ENCODE results near the gene TIGD2. TPM values are rescaled to one million over a fixed set of nuclear protein-coding genes. Genes with fewer than 3 reads are reported as not detected.

TIGD2 gene
- total RNA-seq, 1 donor from 2014 or later, result 5.2 TPM

GRCh38 chr4:89125901-89126782, 14.8 kb downstream of the TIGD2 start:
- no peak for TF ChIP-seq CTCF (IDR thresholded peaks at IDR 0.05)
- Mint-ChIP-seq H3K36me3 (ENCODE audit: low read depth) (no peaks in the 10 kb centered on the region), H3K27me3 (ENCODE audit: low read depth) (no peaks in the 10 kb centered on the region), H3K9me3 (ENCODE audit: low read depth) (no peaks in the 10 kb centered on the region), H3K4me3 (ENCODE audit: unreplicated experiment) (no peak overlapping the region), H3K4me1 (ENCODE audit: low read depth) (peaks cover 29% of the 10 kb centered on the region), H3K27ac (ENCODE audit: unreplicated experiment) (no peak overlapping the region)
- DNase-seq (ENCODE audit: low spot score), result no peak

GRCh38 chr4:89129080-89129640, 17.8 kb downstream of the TIGD2 start:
- peak overlapping the region; percentile 6 for H3K27ac Mint-ChIP-seq (ENCODE audit: unreplicated experiment)
- TF ChIP-seq CTCF (IDR thresholded peaks at IDR 0.05), result no peak
- DNase-seq (ENCODE audit: low spot score), result no peak
- H3K9me3 Mint-ChIP-seq (ENCODE audit: low read depth), result no peaks in the 10 kb centered on the region
- peaks cover 17% of the 10 kb centered on the region for H3K4me1 Mint-ChIP-seq (ENCODE audit: low read depth)
- H3K27me3 Mint-ChIP-seq (ENCODE audit: low read depth), result no peaks in the 10 kb centered on the region
- H3K4me3 Mint-ChIP-seq (ENCODE audit: unreplicated experiment), result no peak overlapping the region
- no peaks in the 10 kb centered on the region for H3K36me3 Mint-ChIP-seq (ENCODE audit: low read depth)

DNA sequence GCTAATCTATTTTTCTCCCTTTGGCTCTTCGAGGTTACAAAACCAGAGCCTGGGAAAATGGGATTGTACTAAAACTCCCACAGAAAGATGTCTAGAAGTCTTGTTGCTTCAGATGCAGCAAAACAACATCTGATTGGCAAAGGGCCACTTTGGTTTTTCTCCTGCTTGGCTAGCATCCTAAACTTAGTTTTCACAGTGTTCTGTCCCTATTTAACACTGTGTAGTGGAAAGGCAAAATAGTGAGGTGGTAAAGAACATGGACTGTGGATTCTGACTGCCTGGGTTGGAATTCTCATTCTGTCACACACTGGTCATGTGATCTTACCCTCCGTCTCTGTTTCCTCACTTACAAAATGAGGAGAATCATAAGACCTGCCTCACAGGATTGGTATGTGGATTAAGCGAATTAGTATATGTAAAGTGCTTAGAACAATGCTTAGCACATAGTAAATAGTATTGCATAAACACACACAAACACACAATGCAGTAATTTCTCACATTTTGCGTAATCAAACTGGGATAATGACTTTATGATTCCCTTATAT, 23.5 kb downstream of the TIGD2 start:
- Mint-ChIP-seq H3K27ac (ENCODE audit: unreplicated experiment) (peak overlapping the region; percentile 92), H3K4me3 (ENCODE audit: unreplicated experiment) (no peak overlapping the region), H3K9me3 (ENCODE audit: low read depth) (no peaks in the 10 kb centered on the region), H3K27me3 (ENCODE audit: low read depth) (no peaks in the 10 kb centered on the region), H3K4me1 (ENCODE audit: low read depth) (peaks cover 9% of the 10 kb centered on the region), H3K36me3 (ENCODE audit: low read depth) (no peaks in the 10 kb centered on the region)
- no peak for DNase-seq (ENCODE audit: low spot score)
- no peak for TF ChIP-seq CTCF (IDR thresholded peaks at IDR 0.05)

DNA sequence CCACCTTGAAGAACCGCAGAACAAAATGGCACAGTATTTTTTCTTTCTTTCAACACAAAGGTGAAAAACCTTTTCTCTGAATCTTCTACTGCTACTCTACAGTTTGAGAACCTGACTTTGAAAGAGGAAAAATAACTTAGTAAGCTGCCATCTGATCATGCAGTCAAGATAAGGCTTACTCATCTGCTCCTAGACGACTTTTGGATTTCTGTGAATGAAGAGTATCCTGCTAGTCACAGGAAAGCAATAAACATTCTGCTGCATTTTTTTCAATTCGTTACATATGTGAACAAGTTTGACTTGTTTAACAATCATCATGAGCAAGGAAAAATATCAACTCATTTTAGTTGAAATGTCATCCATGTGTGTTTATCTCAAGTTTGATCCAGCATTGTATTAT, 25.2 kb downstream of the TIGD2 start:
- H3K36me3 Mint-ChIP-seq (ENCODE audit: low read depth), result no peaks in the 10 kb centered on the region
- no peak overlapping the region for H3K27ac Mint-ChIP-seq (ENCODE audit: unreplicated experiment)
- peaks cover 9% of the 10 kb centered on the region for H3K4me1 Mint-ChIP-seq (ENCODE audit: low read depth)
- no peak for TF ChIP-seq CTCF (IDR thresholded peaks at IDR 0.05)
- no peak overlapping the region for H3K4me3 Mint-ChIP-seq (ENCODE audit: unreplicated experiment)
- no peak for DNase-seq (ENCODE audit: low spot score)
- no peaks in the 10 kb centered on the region for H3K9me3 Mint-ChIP-seq (ENCODE audit: low read depth)
- H3K27me3 Mint-ChIP-seq (ENCODE audit: low read depth), result no peaks in the 10 kb centered on the region

GRCh38 chr4:89137231-89137630, 25.9 kb downstream of the TIGD2 start:
- Mint-ChIP-seq H3K4me1 (ENCODE audit: low read depth) (peaks cover 9% of the 10 kb centered on the region), H3K4me3 (ENCODE audit: unreplicated experiment) (no peak overlapping the region), H3K27me3 (ENCODE audit: low read depth) (no peaks in the 10 kb centered on the region), H3K9me3 (ENCODE audit: low read depth) (no peaks in the 10 kb centered on the region), H3K27ac (ENCODE audit: unreplicated experiment) (no peak overlapping the region), H3K36me3 (ENCODE audit: low read depth) (no peaks in the 10 kb centered on the region)
- no peak for DNase-seq (ENCODE audit: low spot score)
- no peak for TF ChIP-seq CTCF (IDR thresholded peaks at IDR 0.05)
